ENCODE data around the gene SIGLEC7. TPM values are rescaled to one million over a fixed set of nuclear protein-coding genes. Genes with fewer than 3 reads are reported as not detected.

Gene SIGLEC7
- total RNA-seq, 1 donor: not detected

DNA sequence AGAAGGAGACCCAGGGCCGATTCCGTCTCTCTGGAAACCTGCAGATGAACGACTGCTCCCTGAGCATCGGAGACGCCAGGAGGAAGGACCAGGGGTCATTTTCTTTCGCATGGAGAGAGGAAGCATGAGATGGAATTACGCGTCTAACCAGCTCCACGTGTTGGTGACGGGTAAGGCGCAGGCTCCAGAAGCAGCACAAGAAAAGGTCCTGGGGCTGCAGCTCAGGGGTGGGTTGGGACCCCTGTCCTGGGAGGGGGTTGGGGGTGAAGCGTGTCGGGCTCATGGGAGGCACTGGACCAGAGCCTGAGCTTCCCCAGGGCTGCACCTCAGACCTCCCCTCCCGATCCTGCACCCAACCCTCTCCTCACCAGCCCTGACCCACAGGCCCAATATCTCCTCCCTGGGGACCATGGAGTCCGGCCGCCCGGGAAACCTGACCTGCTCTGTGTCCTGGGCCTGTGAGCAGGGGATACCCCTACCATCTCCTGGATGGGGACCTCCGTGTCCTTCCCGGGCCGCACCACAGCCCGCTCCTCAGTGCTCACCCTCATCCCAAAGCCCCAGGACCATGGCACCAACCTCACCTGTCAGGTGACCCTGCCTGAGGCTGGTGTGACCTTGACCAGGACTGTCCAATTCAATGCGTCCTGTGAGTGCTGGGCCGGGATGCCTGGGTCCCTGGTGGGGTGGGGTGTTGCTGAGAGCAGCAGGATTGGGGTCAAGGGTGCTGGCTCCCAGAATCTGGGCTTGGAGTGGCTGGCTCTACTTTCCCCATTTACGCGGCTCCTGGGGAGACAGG, 43.2 kb downstream of the SIGLEC7 start:
- TF ChIP-seq, protein P1, sequence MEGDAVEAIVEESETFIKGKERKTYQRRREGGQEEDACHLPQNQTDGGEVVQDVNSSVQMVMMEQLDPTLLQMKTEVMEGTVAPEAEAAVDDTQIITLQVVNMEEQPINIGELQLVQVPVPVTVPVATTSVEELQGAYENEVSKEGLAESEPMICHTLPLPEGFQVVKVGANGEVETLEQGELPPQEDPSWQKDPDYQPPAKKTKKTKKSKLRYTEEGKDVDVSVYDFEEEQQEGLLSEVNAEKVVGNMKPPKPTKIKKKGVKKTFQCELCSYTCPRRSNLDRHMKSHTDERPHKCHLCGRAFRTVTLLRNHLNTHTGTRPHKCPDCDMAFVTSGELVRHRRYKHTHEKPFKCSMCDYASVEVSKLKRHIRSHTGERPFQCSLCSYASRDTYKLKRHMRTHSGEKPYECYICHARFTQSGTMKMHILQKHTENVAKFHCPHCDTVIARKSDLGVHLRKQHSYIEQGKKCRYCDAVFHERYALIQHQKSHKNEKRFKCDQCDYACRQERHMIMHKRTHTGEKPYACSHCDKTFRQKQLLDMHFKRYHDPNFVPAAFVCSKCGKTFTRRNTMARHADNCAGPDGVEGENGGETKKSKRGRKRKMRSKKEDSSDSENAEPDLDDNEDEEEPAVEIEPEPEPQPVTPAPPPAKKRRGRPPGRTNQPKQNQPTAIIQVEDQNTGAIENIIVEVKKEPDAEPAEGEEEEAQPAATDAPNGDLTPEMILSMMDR (IDR thresholded peaks at IDR 0.05; ENCODE audit: extremely low read depth, low read depth, low read length): no peak
- H3K4me2 ChIP-seq (ENCODE audit: insufficient read depth, low read length): no peak overlapping the region

DNA sequence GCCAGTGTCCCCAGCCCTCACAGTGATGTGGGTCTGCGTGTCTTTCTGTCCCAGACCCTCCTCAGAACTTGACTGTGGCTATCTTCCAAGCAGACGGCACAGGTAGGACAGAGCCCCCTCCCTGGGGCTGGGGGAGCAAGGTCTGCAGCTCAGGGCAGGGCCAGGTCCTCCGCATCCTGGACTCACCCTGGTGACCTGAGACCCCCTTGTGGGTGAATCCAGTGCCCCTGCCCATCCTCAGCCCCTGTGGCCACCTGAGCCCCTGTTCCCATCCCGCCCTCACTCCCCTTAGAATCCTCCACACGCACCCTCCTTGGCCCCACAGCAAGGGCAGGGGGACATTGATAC, 43.7 kb downstream of the SIGLEC7 start:
- Histone ChIP-seq H2AFZ (ENCODE audit: low read length) (no peak overlapping the region), H3K9me3 (ENCODE audit: low read depth, low read length) (no peaks in the 10 kb centered on the region), H3K36me3 (ENCODE audit: insufficient read depth, low read length) (no peaks in the 10 kb centered on the region), H4K20me1 (ENCODE audit: insufficient read depth, low read length) (no peaks in the 10 kb centered on the region), H3K4me1 (ENCODE audit: insufficient read depth, low read length) (no peaks in the 10 kb centered on the region), H3K4me2 (ENCODE audit: insufficient read depth, low read length) (no peak overlapping the region), H3K27ac (ENCODE audit: low read depth, low read length) (no peak overlapping the region), H3K79me2 (ENCODE audit: insufficient read depth, low read length) (no peaks in the 10 kb centered on the region), H3K27me3 (ENCODE audit: insufficient read depth, low read length) (no peaks in the 10 kb centered on the region), H3K4me3 (ENCODE audit: insufficient read depth, low read length) (no peak overlapping the region)
- DNase-seq (ENCODE audit: insufficient read length, low spot score, missing footprints): no peak
- TF ChIP-seq, protein P1 (IDR thresholded peaks at IDR 0.05; ENCODE audit: extremely low read depth, low read depth, low read length): no peak

More for the DNA sequence above, 43.2 kb downstream of the SIGLEC7 start:
- no peak for DNase-seq (ENCODE audit: insufficient read length, low spot score, missing footprints)
- Histone ChIP-seq H3K27me3 (ENCODE audit: insufficient read depth, low read length) (no peaks in the 10 kb centered on the region), H2AFZ (ENCODE audit: low read length) (no peak overlapping the region), H3K9me3 (ENCODE audit: low read depth, low read length) (no peaks in the 10 kb centered on the region), H3K36me3 (ENCODE audit: insufficient read depth, low read length) (no peaks in the 10 kb centered on the region), H3K4me1 (ENCODE audit: insufficient read depth, low read length) (no peaks in the 10 kb centered on the region), H4K20me1 (ENCODE audit: insufficient read depth, low read length) (no peaks in the 10 kb centered on the region), H3K79me2 (ENCODE audit: insufficient read depth, low read length) (no peaks in the 10 kb centered on the region), H3K27ac (ENCODE audit: low read depth, low read length) (no peak overlapping the region), H3K4me3 (ENCODE audit: insufficient read depth, low read length) (no peak overlapping the region)

DNA sequence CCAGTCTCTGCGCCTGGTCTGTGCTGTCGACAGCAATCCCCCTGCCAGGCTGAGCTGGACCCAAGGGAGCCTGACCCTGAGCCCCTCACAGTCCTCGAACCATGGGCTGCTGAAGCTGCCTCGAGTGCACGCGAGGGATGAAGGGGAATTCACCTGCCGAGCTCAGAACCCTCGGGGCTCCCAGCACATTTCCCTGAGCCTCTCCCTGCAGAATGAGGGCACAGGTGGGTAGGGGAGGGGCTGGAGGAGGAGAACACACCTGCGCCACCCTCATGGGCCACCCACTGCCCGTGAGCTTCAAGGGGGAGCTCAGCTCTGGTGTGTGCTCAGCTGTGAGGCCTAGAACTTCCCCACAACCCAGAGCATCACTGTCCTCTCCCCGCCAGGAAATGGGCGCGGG, 44.2 kb downstream of the SIGLEC7 start:
- Histone ChIP-seq H4K20me1 (ENCODE audit: insufficient read depth, low read length) (no peaks in the 10 kb centered on the region), H3K79me2 (ENCODE audit: insufficient read depth, low read length) (no peaks in the 10 kb centered on the region), H3K4me2 (ENCODE audit: insufficient read depth, low read length) (no peak overlapping the region), H2AFZ (ENCODE audit: low read length) (no peak overlapping the region), H3K9me3 (ENCODE audit: low read depth, low read length) (no peaks in the 10 kb centered on the region), H3K4me3 (ENCODE audit: insufficient read depth, low read length) (no peak overlapping the region), H3K36me3 (ENCODE audit: insufficient read depth, low read length) (no peaks in the 10 kb centered on the region), H3K27me3 (ENCODE audit: insufficient read depth, low read length) (no peaks in the 10 kb centered on the region), H3K27ac (ENCODE audit: low read depth, low read length) (no peak overlapping the region), H3K4me1 (ENCODE audit: insufficient read depth, low read length) (no peaks in the 10 kb centered on the region)
- TF ChIP-seq, protein P1 (IDR thresholded peaks at IDR 0.05; ENCODE audit: extremely low read depth, low read depth, low read length): no peak
- DNase-seq (ENCODE audit: insufficient read length, low spot score, missing footprints): no peak

DNA sequence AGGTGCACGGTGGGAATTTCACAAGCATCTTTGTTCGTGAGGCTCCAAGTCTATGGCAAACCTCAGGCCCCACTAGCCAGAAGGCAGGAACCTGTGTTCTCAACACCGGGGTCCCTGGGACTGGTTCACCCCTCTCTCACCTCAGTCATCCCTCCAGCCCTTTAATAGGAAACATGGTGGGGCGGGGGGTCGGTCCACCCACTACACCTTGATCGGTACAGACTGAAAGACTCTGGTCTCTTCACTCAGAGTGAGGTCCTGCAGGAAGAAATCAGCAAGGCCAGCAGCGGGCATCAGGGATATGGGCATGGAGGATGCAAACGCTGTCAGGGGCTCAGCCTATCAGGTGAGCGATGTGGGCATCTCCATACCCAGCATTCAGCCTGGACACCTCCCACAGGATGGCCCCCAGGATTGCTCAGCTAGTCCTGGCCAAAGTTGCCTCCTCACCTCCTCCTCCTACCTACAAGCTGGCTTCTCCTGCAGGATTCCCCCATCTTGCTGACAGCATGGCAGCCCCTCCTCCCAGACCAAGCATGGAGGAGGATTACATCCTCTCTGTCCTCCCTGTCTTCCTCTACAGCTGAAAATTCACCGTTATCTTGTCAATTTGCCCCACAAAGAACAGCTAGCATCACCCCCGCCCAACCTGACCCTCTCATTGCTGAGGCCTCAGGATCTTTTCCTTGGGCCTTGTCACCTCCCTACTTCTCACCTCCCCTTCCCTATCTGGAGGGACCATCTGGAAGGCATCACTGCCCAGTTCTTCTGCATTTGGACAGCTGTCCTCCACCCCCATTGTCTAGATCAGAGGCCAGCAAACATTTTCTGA, 45.5 kb downstream of the SIGLEC7 start:
- Histone ChIP-seq H3K36me3 (ENCODE audit: insufficient read depth, low read length) (no peaks in the 10 kb centered on the region), H3K9me3 (ENCODE audit: low read depth, low read length) (no peaks in the 10 kb centered on the region), H3K4me3 (ENCODE audit: insufficient read depth, low read length) (no peak overlapping the region), H3K4me1 (ENCODE audit: insufficient read depth, low read length) (no peaks in the 10 kb centered on the region), H2AFZ (ENCODE audit: low read length) (no peak overlapping the region), H3K79me2 (ENCODE audit: insufficient read depth, low read length) (no peaks in the 10 kb centered on the region), H4K20me1 (ENCODE audit: insufficient read depth, low read length) (no peaks in the 10 kb centered on the region), H3K27me3 (ENCODE audit: insufficient read depth, low read length) (no peaks in the 10 kb centered on the region), H3K27ac (ENCODE audit: low read depth, low read length) (no peak overlapping the region), H3K4me2 (ENCODE audit: insufficient read depth, low read length) (no peak overlapping the region)
- TF ChIP-seq, protein P1 (IDR thresholded peaks at IDR 0.05; ENCODE audit: extremely low read depth, low read depth, low read length): no peak
- DNase-seq (ENCODE audit: insufficient read length, low spot score, missing footprints): no peak

Data from osteoblast (primary cell).